ENCODE data around the gene UBXN6.

UBXN6 gene

DNA sequence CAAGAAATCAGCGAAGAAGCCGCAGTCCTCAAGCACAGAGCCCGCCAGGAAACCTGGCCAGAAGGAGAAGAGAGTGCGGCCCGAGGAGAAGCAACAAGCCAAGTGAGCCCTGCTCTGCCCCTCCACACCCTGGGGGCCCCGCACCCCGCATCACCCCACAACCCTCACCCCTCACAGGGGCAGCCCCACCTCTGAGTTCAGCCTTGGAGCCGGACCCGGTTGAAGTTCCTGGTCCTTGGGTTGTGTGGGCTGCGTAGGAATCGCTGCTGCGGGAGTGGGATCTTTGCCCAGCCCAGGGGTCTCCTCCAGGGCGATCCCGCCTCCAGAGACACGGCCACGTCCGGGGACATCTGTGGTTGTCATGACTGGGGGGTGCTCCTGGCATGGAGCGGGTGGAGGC is 38.7 kb upstream of the UBXN6 start:
- Histone ChIP-seq H3K36me3 (peaks cover 70 to 94% (median 87%) of the 10 kb centered on the region in 3 donors), H3K4me3 (no peak overlapping the region), H3K27me3 (no peaks in the 10 kb centered on the region), H3K4me1 (no peaks in the 10 kb centered on the region), H3K27ac (no peak overlapping the region), H3K9me3 (no peaks in the 10 kb centered on the region)
- TF ChIP-seq, protein P1, sequence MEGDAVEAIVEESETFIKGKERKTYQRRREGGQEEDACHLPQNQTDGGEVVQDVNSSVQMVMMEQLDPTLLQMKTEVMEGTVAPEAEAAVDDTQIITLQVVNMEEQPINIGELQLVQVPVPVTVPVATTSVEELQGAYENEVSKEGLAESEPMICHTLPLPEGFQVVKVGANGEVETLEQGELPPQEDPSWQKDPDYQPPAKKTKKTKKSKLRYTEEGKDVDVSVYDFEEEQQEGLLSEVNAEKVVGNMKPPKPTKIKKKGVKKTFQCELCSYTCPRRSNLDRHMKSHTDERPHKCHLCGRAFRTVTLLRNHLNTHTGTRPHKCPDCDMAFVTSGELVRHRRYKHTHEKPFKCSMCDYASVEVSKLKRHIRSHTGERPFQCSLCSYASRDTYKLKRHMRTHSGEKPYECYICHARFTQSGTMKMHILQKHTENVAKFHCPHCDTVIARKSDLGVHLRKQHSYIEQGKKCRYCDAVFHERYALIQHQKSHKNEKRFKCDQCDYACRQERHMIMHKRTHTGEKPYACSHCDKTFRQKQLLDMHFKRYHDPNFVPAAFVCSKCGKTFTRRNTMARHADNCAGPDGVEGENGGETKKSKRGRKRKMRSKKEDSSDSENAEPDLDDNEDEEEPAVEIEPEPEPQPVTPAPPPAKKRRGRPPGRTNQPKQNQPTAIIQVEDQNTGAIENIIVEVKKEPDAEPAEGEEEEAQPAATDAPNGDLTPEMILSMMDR (IDR thresholded peaks at IDR 0.05) = no peak
- intact Hi-C loops (cut with DNase I; ENCODE audit: low total_unique reads) = no loop called here
- DNase-seq = no peak

DNA sequence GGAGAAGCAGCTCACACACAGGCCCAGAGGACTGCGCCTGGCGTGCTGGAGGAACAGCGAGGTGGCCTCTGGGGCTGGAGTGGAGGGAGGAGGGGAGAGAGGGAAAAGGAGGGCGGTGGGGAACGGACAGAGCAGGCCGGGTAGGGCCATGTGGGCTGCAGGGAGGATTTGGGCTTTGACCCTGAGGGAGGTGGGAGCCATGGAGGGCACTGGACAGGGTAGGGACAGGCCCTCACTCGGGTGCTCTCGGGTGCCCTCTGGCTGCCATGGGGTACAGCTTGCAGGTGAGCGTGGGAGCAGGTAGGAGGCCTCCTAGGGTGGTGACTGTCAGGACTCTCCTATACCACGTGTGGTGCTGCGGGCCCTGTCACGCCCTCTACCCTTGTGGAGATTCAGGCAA is 37.9 kb upstream of the UBXN6 start:
- Histone ChIP-seq H3K9me3 (no peaks in the 10 kb centered on the region), H3K4me1 (no peaks in the 10 kb centered on the region), H3K4me3 (no peak overlapping the region), H3K27me3 (no peaks in the 10 kb centered on the region), H3K36me3 (peaks cover 65 to 94% (median 80%) of the 10 kb centered on the region in 3 donors), H3K27ac (no peak overlapping the region)
- DNase-seq = no peak
- intact Hi-C loops (cut with DNase I; ENCODE audit: low total_unique reads) = no loop called here
- TF ChIP-seq, protein P1 (IDR thresholded peaks at IDR 0.05) = no peak

DNA sequence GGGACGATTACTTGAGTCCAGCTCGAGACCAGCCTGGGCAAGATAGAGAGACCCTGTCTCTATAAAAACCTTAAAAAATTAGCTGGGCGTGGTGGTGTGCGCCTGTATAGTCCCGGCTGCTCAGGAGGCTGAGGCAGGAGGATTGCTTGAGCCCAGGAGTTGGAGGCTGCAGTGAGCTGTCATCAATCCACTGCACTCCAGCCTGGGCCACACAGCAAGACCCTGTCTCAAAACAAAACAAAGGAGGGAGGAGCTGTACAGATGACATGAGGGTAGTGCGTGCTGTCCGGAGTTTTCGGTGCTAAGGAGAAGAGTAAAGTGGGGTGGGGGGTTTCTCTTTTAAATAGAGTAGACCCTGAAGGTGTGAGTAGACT is 37.1 kb upstream of the UBXN6 start:
- no peak overlapping the region for H3K27ac ChIP-seq
- TF ChIP-seq, protein P1 (IDR thresholded peaks at IDR 0.05) = no peak
- H3K4me1 ChIP-seq = no peaks in the 10 kb centered on the region
- H3K4me3 ChIP-seq = no peak overlapping the region
- intact Hi-C loops (cut with DNase I; ENCODE audit: low total_unique reads) = no loop called here
- H3K36me3 ChIP-seq = peaks cover 71 to 94% (median 81%) of the 10 kb centered on the region in 3 donors
- H3K27me3 ChIP-seq = no peaks in the 10 kb centered on the region
- no peak for DNase-seq
- H3K9me3 ChIP-seq = no peaks in the 10 kb centered on the region

GRCh38 chr19:4493929-4494690 is 36.5 kb upstream of the UBXN6 start:
- Histone ChIP-seq H3K4me1 (no peaks in the 10 kb centered on the region), H3K4me3 (no peak overlapping the region), H3K36me3 (peaks cover 71 to 94% (median 81%) of the 10 kb centered on the region in 3 donors), H3K27me3 (no peaks in the 10 kb centered on the region), H3K9me3 (no peaks in the 10 kb centered on the region), H3K27ac (no peak overlapping the region)
- intact Hi-C loops (cut with DNase I; ENCODE audit: low total_unique reads) = no loop called here
- DNase-seq = no peak
- TF ChIP-seq, protein P1 (IDR thresholded peaks at IDR 0.05) = no peak

GRCh38 chr19:4493104-4493928 is 35.7 kb upstream of the UBXN6 start:
- no peak overlapping the region for H3K4me3 ChIP-seq
- DNase-seq = no peak
- H3K27ac ChIP-seq = no peak overlapping the region
- no peaks in the 10 kb centered on the region for H3K27me3 ChIP-seq
- TF ChIP-seq, protein P1 (IDR thresholded peaks at IDR 0.05) = no peak
- H3K4me1 ChIP-seq = no peaks in the 10 kb centered on the region
- H3K36me3 ChIP-seq = peaks cover 70 to 94% (median 81%) of the 10 kb centered on the region in 3 donors
- H3K9me3 ChIP-seq = no peaks in the 10 kb centered on the region
- intact Hi-C loops (cut with DNase I; ENCODE audit: low total_unique reads) = no loop called here
